NCI-H345 treated with DMSO at 0.1 percent for 48 hours (cell line): ENCODE data around the gene TNNI3.

ENCODE experiments used
- DNase-seq: peaks from one replicate; lab custom pipeline; 2025; ENCODE audit not compliant: unreplicated experiment; lab: John Stamatoyannopoulos, UW

TNNI3 gene

DNA sequence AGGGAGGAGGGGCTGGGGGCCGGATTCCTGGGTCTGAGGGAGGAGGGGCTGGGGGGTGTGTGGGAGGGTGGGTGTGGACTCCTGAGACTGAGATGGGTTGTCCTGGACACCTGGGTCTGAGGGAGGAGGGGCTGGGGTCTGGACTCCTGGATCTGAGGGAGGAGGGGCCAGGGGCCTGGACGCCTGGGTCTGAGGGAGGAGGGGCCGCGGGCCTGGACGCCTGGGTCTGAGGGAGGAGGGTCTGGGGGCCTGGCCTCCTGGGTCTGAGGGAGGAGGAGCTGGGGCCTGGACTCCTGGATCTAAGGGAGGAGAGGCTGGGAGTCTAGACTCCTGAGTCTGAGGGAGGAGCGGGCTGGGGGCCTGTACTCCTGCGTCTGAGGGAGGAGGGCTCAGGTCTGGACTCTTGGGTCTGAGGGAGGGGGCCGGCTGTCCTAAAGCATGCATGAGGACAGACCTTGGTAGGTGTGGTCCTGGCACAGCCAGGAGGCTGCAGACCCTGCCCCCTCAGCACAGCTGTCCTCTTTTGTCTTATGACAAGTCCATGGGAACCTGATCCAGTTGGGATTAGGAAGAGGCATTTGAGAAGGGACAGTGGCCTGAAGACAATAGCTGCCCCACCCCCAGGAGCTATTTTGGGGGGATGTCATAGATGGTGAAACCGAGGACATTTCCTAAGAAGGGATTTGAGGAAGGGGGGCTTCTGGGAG, 9.8 kb downstream of the TNNI3 start:
- DNase-seq: no peak

- peak; percentile 33 for DNase-seq
These were observed 10.7 kb downstream of the TNNI3 start for GRCh38 chr19:55146705-55147273.

DNA sequence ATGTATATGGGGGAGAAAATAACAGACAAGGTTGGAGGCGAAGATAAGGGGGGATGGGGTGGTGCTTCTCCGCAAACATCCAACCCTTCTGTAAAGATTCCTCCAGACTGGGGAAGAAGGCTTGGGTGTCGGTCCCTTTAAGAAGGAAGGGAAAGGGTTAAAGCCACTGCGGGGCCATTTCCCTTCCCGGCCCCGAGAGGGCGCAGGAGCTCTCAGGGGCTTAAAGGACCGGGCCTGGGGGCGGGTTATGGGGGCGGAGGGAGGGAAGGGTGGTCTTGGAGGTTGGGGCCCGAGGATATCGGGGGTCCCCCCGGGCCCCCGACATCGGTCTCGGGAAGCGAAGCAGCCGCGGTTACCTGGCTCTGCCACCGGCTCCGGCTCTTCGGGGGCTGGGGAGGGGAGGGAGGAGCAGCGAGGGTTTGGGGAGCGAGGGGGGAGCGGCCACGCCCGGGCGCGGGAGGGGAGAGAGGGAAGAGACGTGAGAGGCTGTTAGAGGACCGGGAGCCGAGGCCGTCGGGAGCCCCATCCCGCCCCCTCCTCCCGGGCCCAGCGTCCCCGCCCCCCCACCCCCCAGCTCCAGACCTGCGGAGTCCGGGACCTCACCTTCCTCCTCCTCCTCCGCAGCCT, 11.3 kb downstream of the TNNI3 start:
- DNase-seq: peak; percentile 1

- no peak for DNase-seq
These were observed 12.3 kb downstream of the TNNI3 start for GRCh38 chr19:55145232-55145631.

GRCh38 chr19:55141696-55142095, 15.8 kb downstream of the TNNI3 start:
- no peak for DNase-seq

DNA sequence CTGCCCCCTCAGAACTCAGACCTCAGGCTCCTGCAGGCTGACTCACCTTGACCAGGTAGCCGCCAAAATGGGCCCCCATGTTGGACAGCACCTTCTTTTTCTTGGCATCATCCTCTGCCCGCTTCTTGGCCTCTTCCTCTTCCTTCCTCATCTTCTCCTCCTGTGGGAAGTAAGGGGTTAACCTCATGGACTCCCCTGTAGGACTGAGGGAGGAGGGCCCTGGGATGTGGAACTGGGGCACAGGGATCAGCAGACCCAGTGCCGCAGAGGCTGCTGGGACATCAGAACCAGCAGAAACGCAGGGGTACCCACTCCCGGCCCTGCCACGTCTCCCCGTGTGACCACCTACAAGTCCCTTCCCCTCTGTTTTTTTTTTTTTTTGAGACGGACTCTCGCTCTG, 19.6 kb downstream of the TNNI3 start:
- DNase-seq: no peak

- DNase-seq: no peak
These were observed 21.0 kb downstream of the TNNI3 start for GRCh38 chr19:55136399-55137102.

DNA sequence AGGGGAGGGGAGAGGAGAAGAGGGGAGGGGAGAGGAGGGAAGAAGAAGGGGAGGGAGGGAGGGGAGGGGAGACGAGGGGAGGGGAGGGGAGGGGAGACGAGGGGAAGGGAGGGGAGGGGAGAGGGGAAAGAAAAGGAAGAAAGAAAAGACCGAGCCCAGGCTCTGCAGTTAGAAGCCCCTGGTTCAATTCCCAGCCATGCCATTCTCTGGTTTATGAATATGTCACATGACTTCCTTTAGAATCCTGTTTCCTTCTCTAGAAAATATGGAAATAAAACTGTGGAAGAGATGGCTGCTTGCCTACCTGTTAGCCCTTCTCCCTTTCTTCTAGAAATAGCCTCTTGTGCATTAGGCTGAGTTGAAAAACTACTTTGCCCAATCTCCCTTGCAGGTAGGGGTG, 22.8 kb downstream of the TNNI3 start:
- no peak for DNase-seq

DNA sequence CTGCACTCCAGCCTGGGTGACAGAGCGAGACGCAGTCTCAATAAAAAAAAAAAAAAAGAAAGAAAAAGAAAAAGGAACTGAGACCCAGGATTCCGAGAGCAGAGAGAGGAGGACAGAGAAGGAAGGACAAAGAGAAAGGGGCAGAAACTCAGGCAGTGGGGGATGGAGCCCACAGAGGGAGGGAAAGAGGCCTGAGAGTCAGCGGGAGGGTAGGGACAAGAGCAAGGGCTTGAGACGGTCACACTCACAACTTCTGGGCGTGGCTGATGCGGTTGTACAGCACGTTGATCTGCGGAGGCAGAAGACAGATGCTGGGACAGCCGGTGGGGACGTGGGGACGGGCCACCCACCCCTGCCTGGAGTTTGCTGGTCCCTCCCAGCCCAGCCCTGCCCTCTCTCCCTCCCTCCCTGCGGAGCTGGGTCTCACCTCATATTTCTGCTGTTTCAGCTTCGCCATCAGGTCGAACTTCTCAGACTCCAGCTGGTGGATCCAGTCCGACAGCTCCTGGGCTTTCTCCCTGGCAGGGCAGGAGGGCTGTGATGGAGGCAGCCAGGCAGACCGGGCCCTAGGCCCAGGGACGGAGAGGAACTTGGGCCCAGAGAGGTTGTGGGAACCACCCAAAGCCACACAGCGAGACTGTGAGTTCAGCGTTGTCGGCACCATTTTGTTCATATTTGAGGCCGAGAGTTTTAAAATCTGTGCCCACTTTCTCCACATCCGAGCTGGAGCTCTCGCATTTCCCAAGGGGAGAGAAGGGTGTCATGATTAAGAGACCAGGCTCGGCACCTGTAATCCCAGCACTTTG, 23.7 kb downstream of the TNNI3 start:
- DNase-seq: no peak

- DNase-seq: no peak
These were observed 24.9 kb downstream of the TNNI3 start for GRCh38 chr19:55132453-55133129.

DNA sequence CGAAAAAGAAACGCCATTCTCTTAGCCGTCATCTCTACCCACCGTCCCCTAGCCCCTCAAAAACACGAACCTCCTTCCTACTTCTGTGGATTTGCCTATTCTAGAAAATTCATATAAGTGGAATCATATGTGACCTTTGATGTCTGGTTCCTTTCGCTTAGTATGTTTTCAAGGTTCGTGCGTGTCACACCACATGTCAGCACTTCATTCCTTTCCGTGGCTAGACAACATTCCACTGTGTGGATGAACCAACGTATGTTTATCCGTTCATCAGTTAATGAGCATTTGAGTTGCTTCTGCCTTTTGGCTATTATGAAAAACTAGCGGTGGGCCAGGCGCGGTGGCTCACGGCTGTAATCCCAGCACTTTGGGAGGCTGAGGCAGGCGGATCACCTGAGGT, 26.1 kb downstream of the TNNI3 start:
- no peak for DNase-seq

- no peak for DNase-seq
These were observed 38.5 kb downstream of the TNNI3 start for GRCh38 chr19:55119053-55119452.

DNA sequence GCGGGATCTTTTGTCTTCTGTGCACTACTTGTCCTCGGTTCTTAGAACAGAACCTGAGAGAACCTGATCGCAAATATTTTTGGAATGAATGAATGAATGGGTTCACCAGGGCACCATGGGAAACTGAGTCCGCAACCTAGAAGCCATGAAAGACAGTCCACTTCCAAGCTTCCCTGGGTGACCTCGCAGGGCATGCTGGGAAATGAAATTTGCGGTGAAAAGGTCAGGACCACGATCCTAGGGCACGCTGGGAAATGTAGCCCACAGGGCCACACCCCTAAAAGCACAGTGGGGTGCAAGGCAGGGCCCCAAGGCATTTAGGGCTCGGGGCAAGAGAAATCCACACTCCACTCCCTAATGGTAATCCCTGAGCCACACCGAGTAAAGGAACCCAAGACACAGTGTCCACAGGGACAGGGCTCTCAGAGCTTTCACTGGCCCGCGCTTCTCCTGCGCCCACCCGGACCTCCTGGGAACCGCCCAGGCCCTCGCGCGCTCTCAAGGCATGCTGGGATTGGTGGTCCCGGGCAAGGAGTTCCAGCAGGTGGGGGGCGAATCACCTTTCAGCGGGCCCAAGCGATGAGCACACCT, 39.0 kb downstream of the TNNI3 start:
- no peak for DNase-seq

GRCh38 chr19:55117663-55118391, 39.7 kb downstream of the TNNI3 start:
- peak; percentile 82 for DNase-seq

GRCh38 chr19:55116859-55117662, 40.5 kb downstream of the TNNI3 start, which contains the start of gene PPP1R12C:
TSS of gene PPP1R12C (minus strand) at chr19:55117637. CDS start at chr19:55117543, 94 bp downstream.
- DNase-seq: no peak

- no peak for DNase-seq
These were observed 41.2 kb downstream of the TNNI3 start for GRCh38 chr19:55116232-55116858.

DNA sequence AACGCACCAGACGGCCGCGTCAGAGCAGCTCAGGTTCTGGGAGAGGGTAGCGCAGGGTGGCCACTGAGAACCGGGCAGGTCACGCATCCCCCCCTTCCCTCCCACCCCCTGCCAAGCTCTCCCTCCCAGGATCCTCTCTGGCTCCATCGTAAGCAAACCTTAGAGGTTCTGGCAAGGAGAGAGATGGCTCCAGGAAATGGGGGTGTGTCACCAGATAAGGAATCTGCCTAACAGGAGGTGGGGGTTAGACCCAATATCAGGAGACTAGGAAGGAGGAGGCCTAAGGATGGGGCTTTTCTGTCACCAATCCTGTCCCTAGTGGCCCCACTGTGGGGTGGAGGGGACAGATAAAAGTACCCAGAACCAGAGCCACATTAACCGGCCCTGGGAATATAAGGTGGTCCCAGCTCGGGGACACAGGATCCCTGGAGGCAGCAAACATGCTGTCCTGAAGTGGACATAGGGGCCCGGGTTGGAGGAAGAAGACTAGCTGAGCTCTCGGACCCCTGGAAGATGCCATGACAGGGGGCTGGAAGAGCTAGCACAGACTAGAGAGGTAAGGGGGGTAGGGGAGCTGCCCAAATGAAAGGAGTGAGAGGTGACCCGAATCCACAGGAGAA, 42.0 kb downstream of the TNNI3 start:
- no peak for DNase-seq
